HEK293 (cell line): ENCODE measurements around the gene TGFBRAP1.

Experiments
- CTCF ChIA-PET: fragments of 350-600 bp; formaldehyde crosslinking; extraction: SDS; loops from one replicate; lab custom pipeline; 2021; ENCODE audit warnings: antibody characterized with exemption; lab: Yijun Ruan, JAX
- POLR2A ChIA-PET: fragments of 300-600 bp; formaldehyde crosslinking; extraction: SDS; loops from one replicate; lab custom pipeline; 2020; ENCODE audit warnings: antibody characterized with exemption, inconsistent platforms; lab: Yijun Ruan, JAX
- H3K27ac ChIP-seq: fragments of 200-500 bp; sonication (Bioruptor generic); 2 replicates; pipeline ENCODE4 v1.5.1; 2014; ENCODE audit warnings: low read depth, low read length, control low read depth, inconsistent platforms; ENCODE audit errors: extremely low read depth
- H3K36me3 ChIP-seq, 2 experiments: fragments of 200-500 bp in 1 of 2; sonication (Bioruptor generic) in 1 of 2; 1 replicate in 1 of 2; 2 replicates in 1 of 2; pipeline ENCODE4 v1.5.1; 2014 to 2017; ENCODE audit warnings: inconsistent platforms in 2 of 2, low read length in 2 of 2; ENCODE audit not compliant: control insufficient read depth in 2 of 2, insufficient read depth in 1 of 2
- H3K4me1 ChIP-seq: fragments of 200-500 bp; sonication (Bioruptor generic); 2 replicates; pipeline ENCODE4 v1.5.1; 2014; ENCODE audit warnings: mild to moderate bottlenecking, low read length, inconsistent platforms; ENCODE audit not compliant: control insufficient read depth, insufficient read depth
- H3K4me3 ChIP-seq: 2 replicates; pipeline ENCODE4 v1.5.1; 2011; ENCODE audit warnings: low read depth, mild to moderate bottlenecking, control low read depth, low read length, moderate library complexity
- H3K9me3 ChIP-seq: fragments of 200-500 bp; sonication (Bioruptor generic); 2 replicates; pipeline ENCODE4 v1.5.1; 2014; ENCODE audit warnings: low read depth, low read length, inconsistent platforms; ENCODE audit not compliant: control insufficient read depth, insufficient read depth
- GLI2 ChIP-seq: fragments of 450-650 bp; formaldehyde crosslinking; IDR thresholded peaks from 2 replicates; pipeline ENCODE4; 2017; ENCODE audit warnings: missing biosample characterization, missing genetic modification characterization, low read depth, borderline replicate concordance
- KLF1 ChIP-seq: fragments of 450-650 bp; formaldehyde crosslinking; IDR thresholded peaks from 2 replicates; pipeline ENCODE4 v1.5.1; 2016; ENCODE audit warnings: missing biosample characterization, missing genetic modification characterization
- KLF8 ChIP-seq: fragments of 450-650 bp; formaldehyde crosslinking; IDR thresholded peaks from 2 replicates; pipeline ENCODE4 v1.5.1; 2016; ENCODE audit warnings: missing biosample characterization, missing genetic modification characterization
- PBX3 ChIP-seq: sonication (generic); formaldehyde crosslinking; IDR thresholded peaks from 2 replicates; pipeline ENCODE4 v1.8.1; 2022; ENCODE audit warnings: mild to moderate bottlenecking, moderate library complexity, missing genetic modification reagents
- REPIN1 ChIP-seq: fragments of 450-650 bp; formaldehyde crosslinking; IDR thresholded peaks from 2 replicates; pipeline ENCODE4 v1.5.1; 2017; ENCODE audit warnings: missing biosample characterization, missing genetic modification characterization, low read depth
- ZBTB17 ChIP-seq: fragments of 450-650 bp; formaldehyde crosslinking; IDR thresholded peaks from 2 replicates; pipeline ENCODE4 v1.5.1; 2016; ENCODE audit warnings: missing biosample characterization, missing genetic modification characterization
- ZIC2 ChIP-seq: fragments of 450-650 bp; formaldehyde crosslinking; IDR thresholded peaks from 2 replicates; pipeline ENCODE4 v1.5.1; 2016; ENCODE audit warnings: missing biosample characterization, missing genetic modification characterization
- ZNF138 ChIP-seq: fragments of 450-650 bp; formaldehyde crosslinking; IDR thresholded peaks from 2 replicates; pipeline ENCODE4 v1.5.1; 2016; ENCODE audit warnings: missing biosample characterization, missing genetic modification characterization, borderline replicate concordance
- ZNF140 ChIP-seq: fragments of 450-650 bp; formaldehyde crosslinking; IDR thresholded peaks from 2 replicates; pipeline ENCODE4 v1.5.1; 2016; ENCODE audit warnings: missing biosample characterization, missing genetic modification characterization
- ZNF214 ChIP-seq: fragments of 450-650 bp; formaldehyde crosslinking; IDR thresholded peaks from 2 replicates; pipeline ENCODE4 v1.5.1; 2017; ENCODE audit warnings: missing biosample characterization, mild to moderate bottlenecking, missing genetic modification characterization, borderline replicate concordance
- ZNF292 ChIP-seq: fragments of 450-650 bp; formaldehyde crosslinking; IDR thresholded peaks from 2 replicates; pipeline ENCODE4 v1.5.1; 2016; ENCODE audit warnings: low read depth, missing biosample characterization, missing genetic modification characterization, borderline replicate concordance
- ZNF335 ChIP-seq: fragments of 450-650 bp; formaldehyde crosslinking; conservative IDR thresholded peaks from 2 replicates; pipeline ENCODE4 v1.5.1; 2016; ENCODE audit warnings: missing biosample characterization, missing genetic modification characterization
- ZNF362 ChIP-seq: fragments of 450-650 bp; formaldehyde crosslinking; IDR thresholded peaks from 2 replicates; pipeline ENCODE4 v1.5.1; 2016; ENCODE audit warnings: missing biosample characterization, missing genetic modification characterization
- ZNF391 ChIP-seq: fragments of 450-650 bp; formaldehyde crosslinking; IDR thresholded peaks from 2 replicates; pipeline ENCODE4 v1.5.1; 2016; ENCODE audit warnings: low read depth, missing biosample characterization, missing genetic modification characterization, borderline replicate concordance
- ZNF404 ChIP-seq: fragments of 450-650 bp; formaldehyde crosslinking; IDR thresholded peaks from 2 replicates; pipeline ENCODE4 v1.5.1; 2017; ENCODE audit warnings: missing biosample characterization, missing genetic modification characterization
- ZNF513 ChIP-seq: fragments of 450-650 bp; IDR thresholded peaks from 2 replicates; pipeline ENCODE4 v1.5.1; 2018; ENCODE audit warnings: missing biosample characterization, missing genetic modification characterization
- ZNF549 ChIP-seq: fragments of 450-650 bp; IDR thresholded peaks from 2 replicates; pipeline ENCODE4 v1.5.1; 2018; ENCODE audit warnings: missing biosample characterization, missing genetic modification characterization, mild to moderate bottlenecking, inconsistent platforms, moderate library complexity
- ZNF555 ChIP-seq: fragments of 450-650 bp; formaldehyde crosslinking; conservative IDR thresholded peaks from 2 replicates; pipeline ENCODE4 v1.5.1; 2017; ENCODE audit warnings: missing biosample characterization, mild to moderate bottlenecking, missing genetic modification characterization, inconsistent platforms
- ZNF654 ChIP-seq: fragments of 450-650 bp; formaldehyde crosslinking; IDR thresholded peaks from 2 replicates; pipeline ENCODE4 v1.5.1; 2016; ENCODE audit warnings: low read depth, missing biosample characterization, missing genetic modification characterization

TGFBRAP1 gene

GRCh38 chr2:105290981-105291660 is 38.4 kb downstream of the TGFBRAP1 start:
- H3K27ac ChIP-seq, result no peak overlapping the region
- no peaks in the 10 kb centered on the region for H3K9me3 ChIP-seq
- H3K4me1 ChIP-seq, result no peaks in the 10 kb centered on the region
- CTCF ChIA-PET, result interaction anchor here (0.5 kb wide), 1 partner anchor 176 kb away, joined by 3 read pairs; no protein-coding TSS in a partner anchor
- no peak for TF ChIP-seq GLI2 (tag by site-specific recombination)
- no peak for TF ChIP-seq ZNF292
- no peak for TF ChIP-seq ZNF362
- no peak for TF ChIP-seq ZNF138 (tag by site-specific recombination)
- no peak for TF ChIP-seq ZNF555
- TF ChIP-seq REPIN1, result no peak
- TF ChIP-seq ZBTB17 (tag by site-specific recombination), result no peak
- TF ChIP-seq ZNF391 (tag by site-specific recombination), result no peak
- no peak for TF ChIP-seq ZNF140 (tag by site-specific recombination)
- no peak for TF ChIP-seq KLF1 (tag by site-specific recombination)
- no peak for TF ChIP-seq PBX3 (CRISPR knock-in tag)
- TF ChIP-seq KLF8, result no peak
- TF ChIP-seq ZIC2 (tag by site-specific recombination), result no peak
- no peak for TF ChIP-seq ZNF214 (tag by site-specific recombination)
- no peak for TF ChIP-seq ZNF335
- no peak for TF ChIP-seq ZNF513 (tag by site-specific recombination)
- peaks cover 27 to 54% of the 10 kb centered on the region in 2 experiments for H3K36me3 ChIP-seq
- POLR2A ChIA-PET, result no interaction called here
- H3K4me3 ChIP-seq, result no peak overlapping the region

- ChIA-PET CTCF (interaction anchor here (0.6 to 1.9 kb wide), 15 partner anchors 9 to 969 kb away, joined by 3 to 9 read pairs (median 4); partner anchors contain the start of gene GPR45), POLR2A (no interaction called here)
- no peak for TF ChIP-seq ZNF404 (tag by site-specific recombination)
- Histone ChIP-seq H3K27ac (no peak overlapping the region), H3K9me3 (no peaks in the 10 kb centered on the region), H3K36me3 (peaks cover 14 to 68% of the 10 kb centered on the region in 2 experiments; a peak in 2 of 3 replicates), H3K4me3 (no peak overlapping the region), H3K4me1 (no peaks in the 10 kb centered on the region)
Observed at GRCh38 chr2:105288133-105288532, 41.4 kb downstream of the TGFBRAP1 start.

- H3K27ac ChIP-seq, result no peak overlapping the region
- no peaks in the 10 kb centered on the region for H3K9me3 ChIP-seq
- peaks cover 14 to 72% of the 10 kb centered on the region in 2 experiments; a peak in 2 of 3 replicates for H3K36me3 ChIP-seq
- no peaks in the 10 kb centered on the region for H3K4me1 ChIP-seq
- CTCF ChIA-PET, result interaction anchor here (0.6 to 1.9 kb wide), 16 partner anchors 9 to 969 kb away, joined by 3 to 9 read pairs (median 4); partner anchors contain the start of gene GPR45
- TF ChIP-seq ZNF549, result no peak
- TF ChIP-seq ZNF654 (tag by site-specific recombination), result peak; percentile 20
- TF ChIP-seq, all 188 proteins: peak for 1
- no peak overlapping the region for H3K4me3 ChIP-seq
- POLR2A ChIA-PET, result no interaction called here
Observed at GRCh38 chr2:105287692-105288091, 41.8 kb downstream of the TGFBRAP1 start.
